Panc1 (cell line): ENCODE measurements around the gene SLC24A4. TPM values are rescaled to one million over a fixed set of nuclear protein-coding genes. Genes with fewer than 3 reads are reported as not detected.

ENCODE experiments used
- ATAC-seq: fragments of 200-7000 bp; cut with Tn5 transposase; 2 replicates; pipeline ENCODE4 v1.9.1; 2020; ENCODE audit warnings: mild to moderate bottlenecking, moderate library complexity
- BruUV-seq: library from RNA; stranded (reverse); fragments of 400-500 nt; replicated peaks from 2 replicates; lab custom pipeline; 2021; lab: Mats Ljungman, UMichigan
- CTCF ChIA-PET: fragments of 300-600 bp; sonication (Branson Sonifier 250); formaldehyde crosslinking; loops from one replicate; lab custom pipeline; 2022; ENCODE audit warnings: antibody characterized with exemption; lab: Charles Lee
- POLR2A ChIA-PET: fragments of 300-600 bp; sonication (Branson Sonifier 250); formaldehyde crosslinking; loops from one replicate; lab custom pipeline; 2022; ENCODE audit warnings: antibody characterized with exemption; lab: Charles Lee
- DNase-seq: peaks from one replicate; pipeline ENCODE4 v3.0.0-alpha.2; 2010; ENCODE audit warnings: low read depth, low spot score
- H3K27ac ChIP-seq: 2 replicates; pipeline ENCODE4 v1.5.1; 2011; ENCODE audit warnings: mild to moderate bottlenecking, low read length, inconsistent platforms
- H3K27me3 ChIP-seq: fragments of 200-500 bp; sonication (Bioruptor generic); 2 replicates; pipeline ENCODE4 v1.6.0; 2014; ENCODE audit warnings: low read length, inconsistent platforms; ENCODE audit not compliant: control insufficient read depth, insufficient read depth
- H3K36me3 ChIP-seq: fragments of 200-500 bp; sonication (Bioruptor generic); 2 replicates; pipeline ENCODE4 v1.5.1; 2014; ENCODE audit warnings: inconsistent platforms, mild to moderate bottlenecking, low read length, moderate library complexity; ENCODE audit not compliant: control insufficient read depth, insufficient read depth
- H3K4me1 ChIP-seq: 2 replicates; pipeline ENCODE4 v1.5.1; 2011; ENCODE audit warnings: inconsistent platforms, mild to moderate bottlenecking, low read length, moderate library complexity; ENCODE audit not compliant: control insufficient read depth, insufficient read depth
- H3K4me3 ChIP-seq, 2 experiments: 2 replicates each; pipeline ENCODE4 v1.5.1; 2011 to 2012; ENCODE audit warnings: low read depth in 2 of 2, low read length in 2 of 2, mild to moderate bottlenecking in 2 of 2, inconsistent platforms in 1 of 2, moderate library complexity in 1 of 2
- H3K9me3 ChIP-seq: fragments of 200-500 bp; sonication (Bioruptor generic); 2 replicates; pipeline ENCODE4 v1.5.1; 2014; ENCODE audit warnings: low read depth, mild to moderate bottlenecking, inconsistent platforms, low read length, moderate library complexity; ENCODE audit not compliant: control insufficient read depth, insufficient read depth
- CTCF ChIP-seq: fragments of 450-650 bp; IDR thresholded peaks from 2 replicates; pipeline ENCODE4 v1.5.1; 2017; ENCODE audit warnings: mild to moderate bottlenecking
- POLR2AphosphoS5 ChIP-seq: IDR thresholded peaks from 2 replicates; pipeline ENCODE4 v1.6.1; 2012; ENCODE audit warnings: mild to moderate bottlenecking, low read depth, low read length, moderate library complexity
- SIN3A ChIP-seq: IDR thresholded peaks from 2 replicates; pipeline ENCODE4 v1.6.1; 2012; ENCODE audit warnings: low read depth, mild to moderate bottlenecking, low read length, moderate library complexity, borderline replicate concordance; ENCODE audit not compliant: insufficient read depth
- TCF7L2 ChIP-seq: IDR thresholded peaks from 2 replicates; pipeline ENCODE4 v1.6.1; 2011; ENCODE audit warnings: mild to moderate bottlenecking, low read depth, low read length, inconsistent platforms
- in situ Hi-C: cut with HindIII; loops from 2 replicates; pipeline ENCODE4 v1.10.0; 2016; ENCODE audit warnings: low sequenced_read_pairs, low pct_unique_long_range_greater_than_20kb
- intact Hi-C: fragments of 100-400 bp; cut with micrococcal nuclease; formaldehyde crosslinking; loops from one replicate; pipeline ENCODE4 v1.10.0; 2022; ENCODE audit not compliant: unreplicated experiment
- total RNA-seq: library from RNA; stranded (reverse); gene quantifications from one replicate; pipeline ENCODE4 v1.2.1, GENCODE V29; 2021; ENCODE audit not compliant: unreplicated experiment
- TF ChIP-seq, protein P1 (sequence below), 2 experiments: IDR thresholded peaks; 2 replicates each; pipeline ENCODE4 v1.6.1; 2011 to 2012; ENCODE audit warnings: low read depth in 2 of 2, control low read depth in 1 of 2, low read length in 1 of 2, mild to moderate bottlenecking in 1 of 2, moderate library complexity in 1 of 2; ENCODE audit not compliant: insufficient read depth in 1 of 2

The SLC24A4 gene
- total RNA-seq, 1 experiment from 2014 or later = not detected

DNA sequence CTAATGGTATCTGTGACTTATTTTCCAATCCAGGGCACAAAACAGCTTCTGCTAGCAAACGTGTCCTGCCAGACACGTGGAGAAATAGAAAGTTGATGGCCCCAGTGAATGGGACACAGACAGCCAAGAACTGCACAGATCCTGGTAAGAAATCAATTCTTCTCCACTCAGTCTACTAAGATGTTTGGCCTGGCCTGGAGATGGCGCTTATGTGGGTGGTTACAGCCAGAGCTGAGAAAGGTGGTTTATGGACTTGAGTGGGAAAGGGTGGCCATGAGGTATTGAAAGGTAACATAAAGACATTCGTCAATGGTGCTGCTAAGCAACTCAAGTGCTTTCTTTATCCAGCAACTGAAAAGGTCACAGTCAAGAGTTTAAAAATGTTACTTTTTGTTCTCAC is 2.9 kb downstream of the SLC24A4 start:
- CTCF ChIA-PET = no interaction called here
- H3K27me3 ChIP-seq = peaks cover 3% of the 10 kb centered on the region; the same call in 1 of the 2 replicates
- no peaks in the 10 kb centered on the region for H3K36me3 ChIP-seq
- no peak overlapping the region for H3K4me3 ChIP-seq
- DNase-seq (no peak), ATAC-seq (no peak)
- intact Hi-C loops = no loop called here
- no peak overlapping the region for H3K27ac ChIP-seq
- no peaks in the 10 kb centered on the region for H3K9me3 ChIP-seq
- in situ Hi-C loops = no loop called here
- no peaks in the 10 kb centered on the region for H3K4me1 ChIP-seq
- no TSS peak for BruUV-seq
- TF ChIP-seq, protein P1, sequence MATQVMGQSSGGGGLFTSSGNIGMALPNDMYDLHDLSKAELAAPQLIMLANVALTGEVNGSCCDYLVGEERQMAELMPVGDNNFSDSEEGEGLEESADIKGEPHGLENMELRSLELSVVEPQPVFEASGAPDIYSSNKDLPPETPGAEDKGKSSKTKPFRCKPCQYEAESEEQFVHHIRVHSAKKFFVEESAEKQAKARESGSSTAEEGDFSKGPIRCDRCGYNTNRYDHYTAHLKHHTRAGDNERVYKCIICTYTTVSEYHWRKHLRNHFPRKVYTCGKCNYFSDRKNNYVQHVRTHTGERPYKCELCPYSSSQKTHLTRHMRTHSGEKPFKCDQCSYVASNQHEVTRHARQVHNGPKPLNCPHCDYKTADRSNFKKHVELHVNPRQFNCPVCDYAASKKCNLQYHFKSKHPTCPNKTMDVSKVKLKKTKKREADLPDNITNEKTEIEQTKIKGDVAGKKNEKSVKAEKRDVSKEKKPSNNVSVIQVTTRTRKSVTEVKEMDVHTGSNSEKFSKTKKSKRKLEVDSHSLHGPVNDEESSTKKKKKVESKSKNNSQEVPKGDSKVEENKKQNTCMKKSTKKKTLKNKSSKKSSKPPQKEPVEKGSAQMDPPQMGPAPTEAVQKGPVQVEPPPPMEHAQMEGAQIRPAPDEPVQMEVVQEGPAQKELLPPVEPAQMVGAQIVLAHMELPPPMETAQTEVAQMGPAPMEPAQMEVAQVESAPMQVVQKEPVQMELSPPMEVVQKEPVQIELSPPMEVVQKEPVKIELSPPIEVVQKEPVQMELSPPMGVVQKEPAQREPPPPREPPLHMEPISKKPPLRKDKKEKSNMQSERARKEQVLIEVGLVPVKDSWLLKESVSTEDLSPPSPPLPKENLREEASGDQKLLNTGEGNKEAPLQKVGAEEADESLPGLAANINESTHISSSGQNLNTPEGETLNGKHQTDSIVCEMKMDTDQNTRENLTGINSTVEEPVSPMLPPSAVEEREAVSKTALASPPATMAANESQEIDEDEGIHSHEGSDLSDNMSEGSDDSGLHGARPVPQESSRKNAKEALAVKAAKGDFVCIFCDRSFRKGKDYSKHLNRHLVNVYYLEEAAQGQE (IDR thresholded peaks at IDR 0.05; ENCODE audit: insufficient read depth in 1 of 2, low read depth in 2 of 2, low read length in 1 of 2) = no peak
- TF ChIP-seq CTCF = 0 out of 2 replicates have a peak, but pooled peaks have one; percentile 21
- POLR2A ChIA-PET = no interaction called here

DNA sequence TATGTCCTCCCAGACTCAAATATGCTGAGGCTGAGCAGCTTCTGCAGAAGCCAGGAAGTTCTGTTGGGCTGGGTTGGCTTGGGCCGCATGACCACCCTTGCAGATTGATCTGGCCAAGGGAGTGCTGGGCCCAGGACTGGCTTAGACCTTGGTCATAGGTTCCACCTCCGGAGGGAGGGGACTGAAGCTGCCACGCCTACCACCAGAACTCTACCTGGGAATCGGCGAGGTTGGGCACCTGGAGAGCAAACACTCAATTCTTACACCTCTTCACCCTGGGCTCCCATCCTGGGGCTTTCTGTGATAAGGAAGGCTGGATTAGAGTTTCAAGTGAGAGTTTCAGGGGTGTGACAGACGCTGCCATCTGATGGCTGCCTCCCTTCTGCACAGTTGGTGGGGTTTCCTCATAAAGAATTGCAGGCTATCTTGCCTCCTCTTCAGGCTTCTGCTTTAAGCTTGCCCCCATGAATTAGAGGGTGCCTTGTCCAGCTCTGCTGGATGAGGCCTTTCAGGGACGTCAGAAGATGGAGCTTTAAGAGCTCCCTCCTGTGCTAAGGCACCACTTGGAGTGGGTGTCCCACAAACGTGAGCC is 5.8 kb downstream of the SLC24A4 start:
- intact Hi-C loops = no loop called here
- no peaks in the 10 kb centered on the region for H3K36me3 ChIP-seq
- no peaks in the 10 kb centered on the region for H3K9me3 ChIP-seq
- no peak overlapping the region for H3K4me3 ChIP-seq
- ATAC-seq = no peak
- H3K27me3 ChIP-seq = no peaks in the 10 kb centered on the region
- ChIA-PET CTCF (no interaction called here), POLR2A (no interaction called here)
- H3K27ac ChIP-seq = no peak overlapping the region
- no peak for DNase-seq
- in situ Hi-C loops = no loop called here
- no TSS peak for BruUV-seq
- H3K4me1 ChIP-seq = no peaks in the 10 kb centered on the region
- no peak for TF ChIP-seq POLR2AphosphoS5
- TF ChIP-seq, protein P1 (IDR thresholded peaks at IDR 0.05; ENCODE audit: insufficient read depth in 1 of 2, low read depth in 2 of 2, low read length in 1 of 2) = no peak
- no peak for TF ChIP-seq TCF7L2
- TF ChIP-seq SIN3A = no peak
- TF ChIP-seq CTCF = no peak
